ENCODE data around the gene DPP7. TPM values are rescaled to one million over a fixed set of nuclear protein-coding genes. Genes with fewer than 3 reads are reported as not detected.

Gene DPP7
- total and polyA plus RNA-seq, 2 of the 8 experiments (the other 6 are each of a cell fraction or from before 2014, with no cell fraction given): 21.2 to 26.8 TPM

DNA sequence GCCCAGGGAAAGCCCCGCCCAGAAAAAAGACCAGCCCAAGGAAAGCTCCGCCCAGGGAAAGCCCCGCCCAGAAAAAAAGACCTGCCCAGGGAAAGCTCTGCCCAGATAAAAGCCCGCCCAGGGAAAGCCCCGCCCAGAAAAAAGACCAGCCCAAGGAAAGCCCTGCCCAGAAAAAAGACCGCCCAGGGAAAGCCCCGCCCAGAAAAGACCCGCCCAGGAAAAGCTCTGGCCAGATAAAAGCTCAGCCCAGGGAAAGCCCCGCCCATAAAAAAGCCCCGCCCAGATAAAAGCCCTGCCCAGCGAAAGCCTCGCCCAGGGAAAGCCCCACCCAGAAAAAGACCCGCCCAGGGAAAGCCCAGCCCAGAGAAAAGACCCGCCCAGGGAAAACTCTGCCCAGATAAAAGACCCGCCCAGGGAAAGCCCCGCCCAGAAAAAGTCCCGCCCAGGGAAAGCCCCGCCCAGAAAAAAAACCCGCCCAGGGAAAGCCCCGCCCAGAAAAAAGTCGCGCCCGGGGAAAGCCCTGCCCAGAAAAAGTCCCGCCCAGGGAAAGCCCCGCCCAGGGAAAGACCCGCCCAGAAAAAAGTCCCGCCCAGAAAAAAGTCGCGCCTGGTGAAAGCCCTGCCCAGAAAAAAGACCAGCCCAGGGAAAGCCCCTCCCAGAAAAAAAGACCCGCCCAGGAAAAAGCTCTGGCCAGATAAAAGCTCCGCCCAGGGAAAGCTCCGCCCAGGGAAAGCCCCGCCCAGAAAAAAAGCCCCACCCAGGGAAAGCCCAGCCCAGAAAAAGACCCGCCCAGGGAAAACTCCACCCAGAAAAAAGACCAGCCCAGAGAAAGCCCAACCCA is 36.3 kb upstream of the DPP7 start:
- H3K56ac ChIP-seq (replicated peaks; ENCODE audit: insufficient read length, low read depth, low read length): no peak overlapping the region
- H4K8ac ChIP-seq (ENCODE audit: extremely low read depth, insufficient read depth, low read length): no peak overlapping the region
- no peak overlapping the region for H2BK5ac ChIP-seq (ENCODE audit: low read depth, low read length)
- no peak overlapping the region for H2BK120ac ChIP-seq (replicated peaks; ENCODE audit: low read depth, low read length)
- no peak overlapping the region for H2AFZ ChIP-seq (ENCODE audit: low read length)
- no peak overlapping the region for H3K27ac ChIP-seq (ENCODE audit: low read depth, low read length)
- H3K79me2 ChIP-seq (ENCODE audit: control insufficient read depth in 1 of 2, insufficient read depth in 2 of 2, low read length in 2 of 2): no peaks in the 10 kb centered on the region; a peak in 1 of 4 replicates
- no peak overlapping the region for H3K4me3 ChIP-seq (ENCODE audit: extremely low read depth in 1 of 4, insufficient read depth in 2 of 4, low read depth in 3 of 4, low read length in 4 of 4)
- no peak overlapping the region for H2AK5ac ChIP-seq (ENCODE audit: low read depth, low read length)
- H3K9me3 ChIP-seq (ENCODE audit: insufficient read depth in 2 of 2, low read depth in 1 of 2, low read length in 1 of 2): peaks cover 0 to 7% of the 10 kb centered on the region in 2 experiments; a peak in 3 of 4 replicates
- H3K4me1 ChIP-seq (replicated peaks in 1 of 4; ENCODE audit: control insufficient read depth in 3 of 4, insufficient read depth in 4 of 4, low read length in 3 of 4): peaks cover 0 to 9% (median 0%) of the 10 kb centered on the region in 4 experiments; a peak in 1 of 7 replicates
- POLR2A ChIA-PET (ENCODE audit: partially characterized antibody): interaction anchor here (0.6 to 1.7 kb wide), 7 partner anchors 13 to 803 kb away, joined by 3 to 4 read pairs (median 4); partner anchors contain the start of genes ANAPC2 and SSNA1
- no peak overlapping the region for H3K4ac ChIP-seq (replicated peaks; ENCODE audit: insufficient read length, low read depth, low read length)
- DNase-seq (ENCODE audit: low read depth in 1 of 2, low spot score in 2 of 2): peak in 1 of 2 experiments; percentile 73
- H3K9ac ChIP-seq (replicated peaks in 1 of 4; ENCODE audit: extremely low read depth in 1 of 4, low read depth in 3 of 4, low read length in 3 of 4): no peak overlapping the region
- H3K18ac ChIP-seq (ENCODE audit: extremely low read depth, low read length): no peak overlapping the region
- CTCF ChIA-PET (ENCODE audit: partially characterized antibody): interaction anchor here (0.6 to 3.6 kb wide), 12 partner anchors 12 to 206 kb away, joined by 3 to 24 read pairs (median 5); partner anchors contain the start of genes C8G, FBXW5 and GRIN1
- 69% methylated on average over 7 of the region's 34 CpGs; no CpG with 5 or more reads in 1 of the 2 experiments for WGBS, 2 experiments (ENCODE audit: extremely low coverage in 1 of 2, insufficient coverage in 1 of 2, insufficient read length in 1 of 2, insufficient replicate concordance in 2 of 2, low coverage in 1 of 2, low lambda C conversion rate in 2 of 2, missing lambda C conversion rate in 1 of 2)
- no peaks in the 10 kb centered on the region; a peak in 1 of 8 replicates for H3K36me3 ChIP-seq (ENCODE audit: control insufficient read depth in 2 of 4, insufficient read depth in 4 of 4, low read length in 3 of 4)
- no peaks in the 10 kb centered on the region for H3K79me1 ChIP-seq (ENCODE audit: low read depth, low read length)
- no peak overlapping the region; a peak in 1 of 4 replicates for H3K4me2 ChIP-seq (ENCODE audit: insufficient read depth in 1 of 2, low read depth in 2 of 2, low read length in 2 of 2)
- no peak overlapping the region for H3K14ac ChIP-seq (ENCODE audit: insufficient read length)
- H2BK12ac ChIP-seq (ENCODE audit: low read depth, low read length): no peak overlapping the region
- FAIRE-seq: no peak
- no peak overlapping the region for H4K91ac ChIP-seq (replicated peaks; ENCODE audit: insufficient read length, low read length)
- peaks cover 3 to 13% (median 12%) of the 10 kb centered on the region in 4 experiments; a peak in 6 of 7 replicates for H3K27me3 ChIP-seq (replicated peaks in 1 of 4; ENCODE audit: control insufficient read depth in 3 of 4, extremely low read depth in 1 of 4, insufficient read depth in 3 of 4, low read length in 3 of 4)
- H4K20me1 ChIP-seq (replicated peaks in 1 of 2; ENCODE audit: control insufficient read depth in 1 of 2, insufficient read depth in 2 of 2, low read length in 2 of 2): peaks cover 3 to 21% of the 10 kb centered on the region in 2 experiments
- H3K23me2 ChIP-seq (ENCODE audit: low read depth, low read length): peaks cover 2% of the 10 kb centered on the region; the same call in 1 of the 2 replicates
- no peak overlapping the region for H3K23ac ChIP-seq (ENCODE audit: insufficient read length)
- no peak overlapping the region for H2BK20ac ChIP-seq (ENCODE audit: low read length)
- H2BK15ac ChIP-seq (ENCODE audit: low read length): no peak overlapping the region
- no peak overlapping the region for H4K5ac ChIP-seq (ENCODE audit: insufficient read length, low read depth, low read length)
- 0 out of 2 replicates have a peak, but pooled peaks have one; percentile 15 for TF ChIP-seq SP1 (IDR thresholded peaks at IDR 0.05; ENCODE audit: low read depth, low read length)
